GM21423 (cell line): Measurements from ENCODE around the gene CMPK1.

Experiments
- ATAC-seq: cut with Tn5 transposase; IDR thresholded peaks from one replicate; pipeline ENCODE4 v1.9.1; 2021; ENCODE audit warnings: mild to moderate bottlenecking, moderate library complexity; ENCODE audit not compliant: unreplicated experiment

CMPK1 gene

DNA sequence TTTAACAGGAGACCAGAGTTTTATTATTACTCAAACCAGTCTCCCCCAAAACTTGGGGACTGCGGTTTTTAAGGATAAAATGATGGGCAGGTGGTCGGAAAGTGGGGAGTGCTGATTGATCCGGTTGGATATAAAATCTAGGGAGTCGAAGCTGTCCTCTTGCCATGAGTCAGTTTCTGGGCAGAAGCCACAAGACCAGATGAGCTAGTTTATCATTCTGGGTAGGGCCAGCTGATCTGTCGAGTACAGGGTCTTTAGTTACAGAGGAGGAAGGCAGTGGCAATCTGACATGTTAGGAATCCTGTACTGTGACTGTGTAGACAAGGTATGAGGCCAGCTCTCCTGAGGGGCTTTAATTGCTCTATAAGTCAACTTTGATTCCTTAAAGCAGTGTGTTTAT is 59.6 kb downstream of the CMPK1 start:
- ATAC-seq: no peak

DNA sequence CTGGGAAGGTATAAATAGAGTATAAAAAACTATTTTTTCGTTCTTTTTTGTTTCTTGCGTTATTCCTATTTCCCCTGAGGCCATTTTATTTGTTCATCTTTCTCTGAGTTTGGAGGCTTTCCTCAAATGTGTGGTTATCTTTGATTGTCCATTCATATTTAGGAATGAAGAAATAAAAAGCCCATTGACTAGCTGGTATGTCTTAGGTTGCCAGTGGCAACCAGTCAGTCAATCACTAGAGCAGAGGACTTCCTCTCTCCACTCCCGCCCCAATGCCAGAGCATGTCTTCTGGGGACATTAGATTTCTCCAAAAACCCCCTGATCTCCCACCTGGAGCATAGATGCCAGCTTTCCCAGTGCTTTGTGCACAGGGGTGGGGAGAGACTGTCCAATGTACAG is 61.8 kb downstream of the CMPK1 start:
- no peak for ATAC-seq

DNA sequence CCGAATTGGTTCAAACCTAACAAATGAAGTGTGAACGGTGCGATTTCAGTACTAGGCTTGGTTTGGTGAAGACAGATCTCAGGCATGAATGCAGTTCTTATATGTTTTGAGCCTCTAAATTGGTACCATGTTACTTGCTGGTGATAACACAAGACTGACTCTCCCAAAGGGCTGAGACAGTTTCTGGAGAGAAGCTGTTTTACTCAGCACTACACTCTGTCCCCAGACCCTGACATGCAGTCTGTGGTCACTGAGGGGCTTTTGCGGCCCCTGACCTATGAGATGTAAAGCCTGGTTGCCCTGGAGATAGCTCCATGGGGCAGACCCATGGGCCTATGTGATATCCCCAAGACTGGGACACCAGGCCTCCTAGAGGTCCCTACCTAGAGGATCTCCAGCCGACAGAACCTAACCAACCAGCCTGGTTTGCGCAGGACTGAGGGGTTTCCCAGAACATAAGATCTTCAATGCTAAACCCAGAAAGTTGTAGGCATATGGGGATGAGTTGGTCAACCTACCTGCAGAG is 63.1 kb downstream of the CMPK1 start:
- no peak for ATAC-seq

GRCh38 chr1:47399138-47399845 is 65.7 kb downstream of the CMPK1 start:
- ATAC-seq: no peak

- ATAC-seq: no peak
These were observed 66.2 kb downstream of the CMPK1 start for GRCh38 chr1:47399846-47400155.

GRCh38 chr1:47401761-47402160 is 68.2 kb downstream of the CMPK1 start:
- no peak for ATAC-seq

DNA sequence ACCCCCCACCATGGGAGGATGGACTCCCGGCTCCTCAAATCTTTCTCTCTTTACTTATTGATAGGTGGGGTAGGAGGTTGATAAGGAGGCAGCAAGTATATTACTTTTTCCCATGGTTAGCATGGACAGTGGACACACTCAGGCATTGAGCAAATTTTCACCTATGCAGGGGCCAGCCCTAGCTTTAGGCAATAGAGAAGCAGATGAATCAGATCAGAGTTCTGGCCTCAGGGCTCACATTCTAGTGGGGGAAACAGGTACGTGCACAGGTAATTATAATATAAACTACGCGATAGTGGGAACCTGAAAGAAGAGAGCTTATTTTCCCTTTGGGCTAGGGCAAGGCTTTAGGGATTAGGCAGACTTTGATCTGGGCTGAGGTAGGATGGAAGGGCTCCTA is 69.0 kb downstream of the CMPK1 start:
- ATAC-seq: no peak

DNA sequence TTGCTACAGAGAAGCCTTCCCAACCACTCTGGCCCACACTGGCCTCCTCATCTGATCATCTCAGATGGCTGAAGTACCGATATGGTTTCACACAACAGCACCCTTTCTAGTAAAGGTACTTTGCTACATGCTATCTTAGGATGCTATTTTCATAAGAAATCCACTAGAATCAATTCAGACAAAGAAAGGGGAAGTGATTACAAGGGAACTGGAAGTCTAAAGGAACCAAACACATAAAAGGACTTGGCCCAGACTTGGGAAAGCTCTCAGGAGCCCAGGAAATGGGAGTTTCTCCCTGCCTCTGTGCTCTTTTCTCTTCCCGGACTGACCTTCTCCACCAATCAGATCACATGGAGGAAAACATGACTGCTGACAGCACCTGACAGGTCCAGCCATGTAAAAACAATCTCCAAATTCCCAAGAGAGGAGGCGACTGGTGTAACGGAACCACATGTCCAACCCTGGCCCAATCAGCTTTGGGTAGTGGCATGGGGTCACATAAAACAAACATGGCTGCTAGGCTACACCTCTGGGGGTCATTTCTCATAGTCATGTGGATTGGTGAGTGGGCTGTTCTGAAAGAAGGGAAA is 69.8 kb downstream of the CMPK1 start:
- ATAC-seq: no peak

DNA sequence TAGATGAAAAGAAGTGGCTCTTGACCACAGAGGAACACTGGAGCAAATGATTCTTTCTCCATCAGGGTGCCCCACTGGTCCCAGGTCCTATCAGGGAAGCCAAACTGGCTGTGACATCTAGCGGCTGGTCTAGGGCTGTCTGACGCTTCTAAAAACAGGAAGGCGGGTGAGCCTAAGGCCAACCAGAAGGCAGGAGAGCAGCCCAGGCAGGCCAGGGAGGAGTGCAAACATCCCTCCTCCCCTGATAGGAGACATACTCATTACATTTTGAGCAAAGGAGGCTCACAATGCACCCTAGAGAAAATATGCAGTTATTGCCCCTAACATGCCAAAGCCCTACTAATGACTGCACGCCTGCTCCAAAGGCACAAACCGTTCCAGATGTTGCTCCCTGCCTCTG is 72.1 kb downstream of the CMPK1 start:
- no peak for ATAC-seq

DNA sequence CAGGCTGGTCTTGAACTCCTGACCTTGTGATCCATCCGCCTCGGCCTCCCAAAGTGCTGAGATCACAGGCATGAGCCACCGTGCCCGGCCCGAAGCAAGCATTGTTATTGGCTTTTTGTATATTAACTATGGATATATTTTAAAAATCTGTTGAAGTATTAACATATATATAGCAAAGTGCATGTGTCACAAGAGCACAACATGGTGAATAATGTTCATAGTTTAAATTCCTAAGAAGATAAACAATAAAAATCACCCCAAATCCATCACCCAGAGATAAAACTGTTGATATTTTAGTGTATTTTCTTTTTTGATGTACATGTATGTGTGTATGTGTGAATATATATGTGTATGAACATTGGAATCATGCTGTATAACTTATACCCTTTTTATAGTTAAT is 73.4 kb downstream of the CMPK1 start:
- no peak for ATAC-seq

- no peak for ATAC-seq
These were observed 73.9 kb downstream of the CMPK1 start for GRCh38 chr1:47407481-47407880.

DNA sequence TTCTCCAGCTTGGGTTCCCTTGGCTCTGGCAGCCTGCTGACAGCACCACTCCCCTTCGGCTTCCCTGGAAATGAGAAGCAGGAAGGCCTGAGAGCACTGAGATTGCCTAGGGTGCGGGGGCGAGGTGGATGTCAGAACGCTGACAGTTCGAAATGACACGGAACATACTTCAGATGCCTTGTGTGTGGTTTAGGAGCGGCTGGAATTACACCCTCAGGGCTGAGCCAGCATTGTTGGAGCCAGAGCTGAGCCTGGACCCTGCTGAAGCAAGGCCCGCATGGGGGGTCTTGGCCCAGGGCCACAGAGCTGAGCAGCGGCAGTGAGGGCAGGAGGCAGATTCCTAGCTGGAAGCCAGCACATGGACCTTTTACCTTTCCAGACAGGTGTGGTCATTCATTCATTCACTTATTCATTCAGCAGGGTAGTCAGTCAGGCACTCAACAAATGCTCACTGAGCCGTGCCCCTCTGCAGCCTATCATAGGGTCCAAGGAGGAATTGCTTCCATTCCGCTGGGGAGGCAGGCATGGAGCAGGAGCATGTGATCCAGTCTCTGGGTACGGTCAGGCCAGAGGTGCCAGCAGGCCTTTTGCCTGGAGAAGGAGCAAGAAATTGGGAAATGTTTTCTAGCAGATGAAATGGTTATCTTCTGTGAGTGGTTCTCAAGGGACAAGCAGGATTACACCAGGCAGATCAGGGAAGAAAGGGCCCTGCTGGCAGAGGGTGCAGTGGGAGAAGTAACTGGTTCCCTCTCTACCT is 75.9 kb downstream of the CMPK1 start:
- no peak for ATAC-seq

- no peak for ATAC-seq
These were observed 76.5 kb downstream of the CMPK1 start for GRCh38 chr1:47410068-47410455.

DNA sequence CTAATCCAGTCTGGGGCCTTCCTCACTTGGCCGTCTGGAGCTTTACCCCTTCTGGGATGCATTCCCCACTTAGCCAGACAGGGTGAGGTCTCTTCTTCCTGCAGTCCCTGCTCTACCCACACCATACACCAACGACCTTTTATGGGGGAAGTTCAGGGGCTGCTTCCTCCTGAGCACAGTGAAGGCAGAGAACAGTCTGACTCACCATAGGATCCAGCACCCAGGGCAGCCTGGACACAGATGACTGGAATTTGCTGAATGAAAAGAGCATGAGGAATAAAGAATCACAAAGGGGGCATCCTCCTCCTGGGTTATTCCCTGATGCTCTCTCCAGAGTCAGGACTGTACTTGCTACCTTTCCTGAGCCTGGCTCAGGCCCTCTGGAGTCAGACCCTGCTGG is 77.8 kb downstream of the CMPK1 start:
- ATAC-seq: no peak

DNA sequence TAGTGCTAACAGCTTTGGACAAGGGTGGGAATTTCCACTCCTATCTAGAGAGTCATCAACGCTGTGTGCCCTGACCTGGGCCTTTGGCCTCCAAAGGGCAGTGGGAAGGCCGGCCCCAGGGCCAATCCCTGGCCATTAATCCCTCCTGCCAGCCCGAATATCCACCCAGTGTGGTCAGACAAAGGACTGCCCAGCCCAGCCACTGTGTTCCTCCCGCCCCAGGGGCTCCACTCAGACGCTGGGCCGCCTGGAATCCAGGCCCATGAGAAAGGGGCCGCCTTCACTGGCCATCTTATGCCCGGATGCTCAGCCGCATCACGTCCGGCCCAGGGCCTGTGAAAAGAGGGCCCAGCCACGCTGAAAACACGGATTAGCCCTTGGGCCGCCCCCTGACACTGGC is 78.8 kb downstream of the CMPK1 start:
- no peak for ATAC-seq

DNA sequence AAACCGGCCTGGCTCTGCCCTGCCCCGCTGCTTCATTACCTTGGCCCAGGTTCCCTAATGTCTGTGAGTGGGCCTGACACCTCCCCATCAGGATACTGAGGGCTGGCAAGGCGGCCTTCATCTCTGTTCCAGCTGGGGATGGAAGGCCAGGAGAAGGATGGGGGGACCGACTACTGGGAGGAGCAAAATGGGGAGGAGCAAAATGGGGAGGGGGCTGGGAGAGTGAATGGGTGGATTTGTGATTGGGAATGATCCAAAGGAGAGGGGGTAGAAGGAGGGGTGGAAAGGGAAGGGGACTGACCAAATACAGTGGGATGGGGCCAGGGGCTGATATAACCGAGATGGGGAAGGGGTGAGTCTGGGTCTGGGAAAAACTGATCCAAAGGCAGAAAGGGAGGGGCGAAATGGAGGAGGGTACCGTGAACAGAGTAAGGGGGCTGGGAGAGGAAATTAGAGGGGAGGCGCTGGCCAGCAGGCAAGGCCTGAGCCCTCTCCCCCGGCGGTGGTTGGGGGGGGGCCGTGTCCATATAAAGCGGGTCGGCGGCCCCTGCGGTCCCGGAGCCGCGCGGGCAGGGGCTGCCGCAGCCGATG is 82.2 kb downstream of the CMPK1 start, which contains the start of gene FOXE3:
TSS of gene FOXE3 (plus strand) at position 558 of the 591 bp plus-strand sequence. CDS start at position 589, 31 bp downstream.
- ATAC-seq: no peak

DNA sequence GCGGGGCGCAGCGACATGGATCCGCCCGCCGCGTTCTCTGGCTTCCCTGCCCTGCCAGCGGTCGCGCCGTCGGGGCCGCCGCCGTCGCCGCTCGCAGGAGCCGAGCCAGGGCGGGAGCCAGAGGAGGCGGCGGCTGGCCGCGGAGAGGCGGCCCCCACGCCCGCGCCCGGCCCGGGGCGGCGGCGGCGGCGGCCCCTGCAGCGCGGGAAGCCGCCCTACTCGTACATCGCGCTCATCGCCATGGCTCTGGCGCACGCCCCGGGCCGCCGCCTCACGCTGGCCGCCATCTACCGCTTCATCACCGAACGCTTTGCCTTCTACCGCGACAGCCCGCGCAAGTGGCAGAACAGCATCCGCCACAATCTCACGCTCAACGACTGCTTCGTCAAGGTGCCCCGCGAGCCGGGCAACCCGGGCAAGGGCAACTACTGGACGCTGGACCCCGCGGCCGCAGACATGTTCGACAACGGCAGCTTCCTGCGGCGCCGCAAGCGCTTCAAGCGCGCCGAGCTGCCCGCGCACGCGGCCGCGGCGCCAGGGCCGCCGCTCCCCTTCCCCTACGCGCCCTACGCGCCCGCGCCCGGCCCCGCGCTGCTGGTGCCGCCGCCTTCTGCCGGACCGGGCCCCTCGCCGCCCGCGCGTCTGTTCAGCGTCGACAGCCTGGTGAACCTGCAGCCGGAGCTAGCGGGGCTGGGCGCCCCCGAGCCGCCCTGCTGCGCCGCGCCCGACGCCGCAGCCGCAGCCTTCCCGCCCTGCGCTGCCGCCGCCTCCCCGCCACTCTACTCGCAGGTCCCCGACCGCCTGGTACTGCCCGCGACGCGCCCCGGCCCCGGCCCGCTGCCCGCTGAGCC is 83.0 kb downstream of the CMPK1 start:
- ATAC-seq: no peak

GRCh38 chr1:47417170-47418044 is 83.8 kb downstream of the CMPK1 start:
- ATAC-seq: no peak

- no peak for ATAC-seq
These were observed 84.5 kb downstream of the CMPK1 start for GRCh38 chr1:47418122-47418521.
